Activated CD8-positive, alpha-beta T cell treated with anti-CD3 and anti-CD28 coated beads for 36 hours (primary cell): ENCODE data around the gene CALN1. TPM values are rescaled to one million over a fixed set of nuclear protein-coding genes. Genes with fewer than 3 reads are reported as not detected.

Source experiments
- ATAC-seq: fragments of 200-7000 bp; cut with Tn5 transposase; one replicate; pipeline ENCODE4 v1.10.0; 2021; ENCODE audit warnings: mild to moderate bottlenecking, moderate library complexity
- CTCF ChIA-PET: fragments of 350-600 bp; sonication (Branson Sonifier 250); formaldehyde crosslinking; loops from one replicate; lab custom pipeline; 2021; ENCODE audit warnings: antibody characterized with exemption; lab: Charles Lee
- POLR2A ChIA-PET: fragments of 350-600 bp; sonication (Branson Sonifier 250); formaldehyde crosslinking; loops from one replicate; lab custom pipeline; 2021; ENCODE audit warnings: antibody characterized with exemption; lab: Charles Lee
- DNase-seq: peaks from one replicate; pipeline ENCODE4 v3.0.0-alpha.2; 2020
- H3K27ac Mint-ChIP-seq: one replicate; pipeline ENCODE4 v1.8.0; 2021; ENCODE audit warnings: mild to moderate bottlenecking, mixed read lengths
- H3K27me3 Mint-ChIP-seq: one replicate; pipeline ENCODE4 v1.8.0; 2021; ENCODE audit warnings: mixed read lengths
- H3K36me3 Mint-ChIP-seq: one replicate; pipeline ENCODE4 v1.8.0; 2021; ENCODE audit warnings: low read depth, mixed read lengths
- H3K4me1 Mint-ChIP-seq: one replicate; pipeline ENCODE4 v1.8.0; 2021; ENCODE audit warnings: low read depth, mixed read lengths
- H3K4me3 Mint-ChIP-seq: one replicate; pipeline ENCODE4 v1.8.0; 2021; ENCODE audit warnings: mild to moderate bottlenecking, moderate library complexity, mixed read lengths
- H3K9me3 Mint-ChIP-seq: one replicate; pipeline ENCODE4 v1.8.0; 2021; ENCODE audit warnings: mixed read lengths
- intact Hi-C: fragments of 100-400 bp; cut with micrococcal nuclease; formaldehyde crosslinking; loops from one replicate; pipeline ENCODE4 v1.10.0; 2022
- total RNA-seq, 2 experiments: library from RNA; stranded (reverse); gene quantifications; one replicate each; pipeline ENCODE4 v1.2.3, GENCODE V29; 2021
- TF ChIP-seq, protein P1 (sequence below): fragments of 200-600 bp; IDR thresholded peaks from one replicate; pipeline ENCODE4 v1.8.0; 2022; ENCODE audit warnings: antibody characterized with exemption, mild to moderate bottlenecking

CALN1 gene
- total RNA-seq, 2 experiments from 2014 or later, result 0.02 to 0.16 TPM

DNA sequence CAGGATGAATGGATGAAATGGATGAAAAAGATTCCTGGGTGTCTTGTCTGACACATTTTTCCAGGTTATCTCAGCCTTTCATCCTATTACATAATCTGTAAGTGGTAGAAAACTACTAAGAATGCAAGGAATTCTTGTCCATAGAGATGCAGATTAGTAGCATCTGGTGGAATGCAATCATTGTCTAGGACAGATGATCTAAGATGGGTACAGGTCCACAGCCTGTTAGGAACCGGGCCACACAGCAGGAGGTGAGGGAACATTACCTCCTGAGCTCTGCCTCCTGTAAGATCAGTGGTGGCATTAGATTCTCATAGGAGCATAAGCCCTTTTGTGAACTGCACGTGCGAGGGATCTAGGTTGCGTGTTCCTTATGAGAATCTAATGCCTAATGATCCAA lies 225.0 kb downstream of the CALN1 start:
- ChIA-PET POLR2A (no interaction called here), CTCF (no interaction called here)
- no peaks in the 10 kb centered on the region for H3K36me3 Mint-ChIP-seq
- H3K4me3 Mint-ChIP-seq, result no peak overlapping the region
- no peaks in the 10 kb centered on the region for H3K4me1 Mint-ChIP-seq
- no peaks in the 10 kb centered on the region for H3K27me3 Mint-ChIP-seq
- no peak overlapping the region for H3K27ac Mint-ChIP-seq
- intact Hi-C loops, result no loop called here
- H3K9me3 Mint-ChIP-seq, result peaks cover 1% of the 10 kb centered on the region
- no peak for ATAC-seq
- DNase-seq, result no peak
- TF ChIP-seq, protein P1, sequence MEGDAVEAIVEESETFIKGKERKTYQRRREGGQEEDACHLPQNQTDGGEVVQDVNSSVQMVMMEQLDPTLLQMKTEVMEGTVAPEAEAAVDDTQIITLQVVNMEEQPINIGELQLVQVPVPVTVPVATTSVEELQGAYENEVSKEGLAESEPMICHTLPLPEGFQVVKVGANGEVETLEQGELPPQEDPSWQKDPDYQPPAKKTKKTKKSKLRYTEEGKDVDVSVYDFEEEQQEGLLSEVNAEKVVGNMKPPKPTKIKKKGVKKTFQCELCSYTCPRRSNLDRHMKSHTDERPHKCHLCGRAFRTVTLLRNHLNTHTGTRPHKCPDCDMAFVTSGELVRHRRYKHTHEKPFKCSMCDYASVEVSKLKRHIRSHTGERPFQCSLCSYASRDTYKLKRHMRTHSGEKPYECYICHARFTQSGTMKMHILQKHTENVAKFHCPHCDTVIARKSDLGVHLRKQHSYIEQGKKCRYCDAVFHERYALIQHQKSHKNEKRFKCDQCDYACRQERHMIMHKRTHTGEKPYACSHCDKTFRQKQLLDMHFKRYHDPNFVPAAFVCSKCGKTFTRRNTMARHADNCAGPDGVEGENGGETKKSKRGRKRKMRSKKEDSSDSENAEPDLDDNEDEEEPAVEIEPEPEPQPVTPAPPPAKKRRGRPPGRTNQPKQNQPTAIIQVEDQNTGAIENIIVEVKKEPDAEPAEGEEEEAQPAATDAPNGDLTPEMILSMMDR, result no peak

DNA sequence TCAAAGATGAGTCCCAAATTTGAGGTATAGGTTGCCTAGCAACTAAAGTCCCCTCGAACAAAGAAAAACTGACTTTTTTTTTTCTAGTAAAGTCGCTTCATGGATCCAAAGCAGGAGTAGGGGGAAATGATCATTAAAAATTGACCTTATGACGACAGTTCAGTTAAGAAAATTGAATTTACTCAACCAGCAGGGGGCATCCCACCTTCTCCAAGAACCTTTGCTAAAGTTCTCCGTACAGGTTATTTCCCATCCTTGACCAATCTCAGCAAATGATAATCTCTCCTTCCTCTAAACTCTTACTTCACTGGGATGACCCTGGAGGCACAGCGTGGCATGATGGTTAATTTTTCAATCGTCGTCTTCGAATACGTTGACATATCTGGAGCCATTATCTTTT lies 228.3 kb downstream of the CALN1 start:
- CTCF ChIA-PET, result interaction anchor here (0.7 kb wide), 1 partner anchor 19 kb away, joined by 3 read pairs; no protein-coding TSS in a partner anchor
- POLR2A ChIA-PET, result no interaction called here
- DNase-seq, result no peak
- H3K36me3 Mint-ChIP-seq, result no peaks in the 10 kb centered on the region
- intact Hi-C loops, result no loop called here
- no peaks in the 10 kb centered on the region for H3K4me1 Mint-ChIP-seq
- no peak overlapping the region for H3K4me3 Mint-ChIP-seq
- ATAC-seq, result no peak
- H3K9me3 Mint-ChIP-seq, result peaks cover 1% of the 10 kb centered on the region
- TF ChIP-seq, protein P1, result peak; percentile 37
- H3K27ac Mint-ChIP-seq, result no peak overlapping the region
- no peaks in the 10 kb centered on the region for H3K27me3 Mint-ChIP-seq

DNA sequence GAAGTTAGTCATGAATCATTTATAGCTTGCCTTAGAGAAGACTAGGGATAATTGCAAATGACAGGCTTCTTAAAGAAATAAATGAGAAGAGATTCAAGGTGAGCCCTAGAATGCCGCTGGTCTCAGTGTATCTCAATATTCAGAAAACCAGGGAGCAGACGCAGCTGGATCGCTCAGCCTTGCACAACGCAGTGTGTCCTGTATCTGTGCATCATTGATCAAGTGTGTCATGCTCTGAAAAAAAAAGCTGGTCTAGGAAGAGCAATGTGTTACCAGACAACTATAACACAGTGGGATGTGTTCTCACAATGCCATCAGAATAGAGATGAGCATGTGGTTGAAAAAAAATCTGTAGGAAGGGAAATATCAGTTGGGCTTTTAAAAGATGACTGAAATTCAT lies 230.1 kb downstream of the CALN1 start:
- no peak overlapping the region for H3K27ac Mint-ChIP-seq
- no peak for DNase-seq
- CTCF ChIA-PET, result no interaction called here
- H3K36me3 Mint-ChIP-seq, result no peaks in the 10 kb centered on the region
- peaks cover 1% of the 10 kb centered on the region for H3K9me3 Mint-ChIP-seq
- no peaks in the 10 kb centered on the region for H3K27me3 Mint-ChIP-seq
- no peak for ATAC-seq
- TF ChIP-seq, protein P1, result no peak
- intact Hi-C loops, result no loop called here
- H3K4me3 Mint-ChIP-seq, result no peak overlapping the region
- POLR2A ChIA-PET, result no interaction called here
- no peaks in the 10 kb centered on the region for H3K4me1 Mint-ChIP-seq

DNA sequence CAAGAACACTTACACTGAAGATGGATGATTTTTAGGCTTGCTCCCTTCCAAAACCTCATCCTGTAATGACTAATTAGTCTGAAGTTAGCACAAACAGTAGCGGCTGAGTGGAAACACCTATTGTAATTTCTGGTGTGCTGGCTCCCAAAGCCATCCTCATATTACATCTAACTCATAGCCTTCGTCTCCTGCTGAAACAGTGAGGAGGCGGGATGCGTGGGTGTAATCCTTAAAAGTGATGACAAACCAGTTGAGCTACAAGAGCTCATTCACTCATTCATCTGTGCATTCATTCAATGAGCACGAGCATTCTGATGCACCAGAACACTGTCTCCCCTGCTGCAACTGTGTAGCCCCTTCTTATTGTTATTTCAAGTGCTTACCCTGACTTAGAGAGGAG lies 235.3 kb downstream of the CALN1 start:
- TF ChIP-seq, protein P1, result no peak
- Mint-ChIP-seq H3K27ac (no peak overlapping the region), H3K4me3 (no peak overlapping the region), H3K36me3 (no peaks in the 10 kb centered on the region), H3K9me3 (peaks cover 1% of the 10 kb centered on the region), H3K27me3 (no peaks in the 10 kb centered on the region), H3K4me1 (no peaks in the 10 kb centered on the region)
- intact Hi-C loops, result no loop called here
- ATAC-seq (no peak), DNase-seq (no peak)
- POLR2A ChIA-PET, result no interaction called here
- CTCF ChIA-PET, result no interaction called here

DNA sequence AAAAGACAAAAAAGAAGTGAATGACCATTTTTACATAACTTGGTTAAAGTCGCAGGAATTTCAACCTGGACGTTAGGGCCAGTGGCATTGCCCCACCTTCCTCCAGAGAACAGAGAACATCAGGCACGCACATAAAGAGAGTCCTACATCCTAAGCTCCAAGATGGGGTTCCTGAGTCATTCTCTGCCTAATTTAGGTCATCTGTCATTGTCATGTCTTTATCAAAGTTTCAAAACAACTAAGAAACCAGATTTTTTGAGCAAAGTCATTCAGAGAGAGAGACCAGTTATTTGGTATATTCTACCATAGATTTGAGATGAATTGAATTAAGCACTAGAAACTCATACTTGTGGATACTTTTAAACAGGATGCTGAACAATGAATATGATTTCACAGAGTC lies 241.7 kb downstream of the CALN1 start:
- Mint-ChIP-seq H3K4me1 (no peaks in the 10 kb centered on the region), H3K9me3 (peaks cover 3% of the 10 kb centered on the region), H3K27me3 (no peaks in the 10 kb centered on the region), H3K36me3 (no peaks in the 10 kb centered on the region), H3K4me3 (no peak overlapping the region), H3K27ac (no peak overlapping the region)
- CTCF ChIA-PET, result no interaction called here
- TF ChIP-seq, protein P1, result no peak
- POLR2A ChIA-PET, result no interaction called here
- no peak for ATAC-seq
- intact Hi-C loops, result no loop called here
- no peak for DNase-seq
